NB4 (cell line): ENCODE measurements around the gene IFNA1.

ENCODE experiments used
- DNase-seq: peaks from one replicate; pipeline ENCODE4 v3.0.0; 2010; ENCODE audit warnings: low read depth
- H3K4me3 ChIP-seq: one replicate; pipeline ENCODE4 v1.5.1; 2011; ENCODE audit warnings: mild to moderate bottlenecking, low read depth, low read length, moderate library complexity
- CTCF ChIP-seq: IDR thresholded peaks from one replicate; pipeline ENCODE4 v1.5.1; 2012; ENCODE audit warnings: low read depth, low read length
- MAX ChIP-seq: IDR thresholded peaks from 2 replicates; pipeline ENCODE4 v1.6.1; 2011; ENCODE audit warnings: low read depth, low read length
- MYC ChIP-seq: IDR thresholded peaks from 2 replicates; pipeline ENCODE4 v1.6.1; 2011; ENCODE audit warnings: low read depth, low read length
- POLR2A ChIP-seq: IDR thresholded peaks from 2 replicates; pipeline ENCODE4 v1.6.1; 2011; ENCODE audit warnings: mild to moderate bottlenecking; ENCODE audit not compliant: insufficient read length; ENCODE audit errors: extremely low read depth

Gene IFNA1

GRCh38 chr9:21413624-21414023, 26.6 kb upstream of the IFNA1 start:
- H3K4me3 ChIP-seq = no peak overlapping the region
- TF ChIP-seq POLR2A (no peak), CTCF (peak; percentile 86), MAX (peak; percentile 41; the same call in 1 of the 2 replicates)
- peak; percentile 70 for DNase-seq

- no peak for TF ChIP-seq MYC
- DNase-seq = no peak
These were observed 25.9 kb upstream of the IFNA1 start for GRCh38 chr9:21414220-21414940.

GRCh38 chr9:21415493-21416267, 24.6 kb upstream of the IFNA1 start:
- TF ChIP-seq MAX = no peak
- no peak for TF ChIP-seq CTCF
- TF ChIP-seq MYC = no peak
- TF ChIP-seq POLR2A = no peak
- DNase-seq = no peak
- H3K4me3 ChIP-seq = no peak overlapping the region

More at GRCh38 chr9:21414220-21414940, 25.9 kb upstream of the IFNA1 start:
- H3K4me3 ChIP-seq = no peak overlapping the region

GRCh38 chr9:21428235-21428634, 12.0 kb upstream of the IFNA1 start:
- TF ChIP-seq MAX (no peak), POLR2A (no peak), CTCF (no peak), MYC (no peak)
- H3K4me3 ChIP-seq = no peak overlapping the region
- DNase-seq = no peak

- no peak for TF ChIP-seq POLR2A
- TF ChIP-seq MYC = no peak
- no peak for TF ChIP-seq CTCF
- no peak for TF ChIP-seq MAX
- H3K4me3 ChIP-seq = no peak overlapping the region
- no peak for DNase-seq
These were observed 11.0 kb upstream of the IFNA1 start for GRCh38 chr9:21429191-21429590.

- DNase-seq = peak; percentile 36
- TF ChIP-seq MAX (no peak), CTCF (no peak), POLR2A (no peak), MYC (no peak)
- no peak overlapping the region for H3K4me3 ChIP-seq
These were observed 7.4 kb upstream of the IFNA1 start for GRCh38 chr9:21432672-21433425.
